GM21360 (cell line): ENCODE results near the gene CUL3.
"Not testable (repeated sequence)": the region's sequence is repeated elsewhere in the genome, so short reads cannot be mapped to it uniquely, and the experiment has no call there.

Experiments used
- ATAC-seq: cut with Tn5 transposase; IDR thresholded peaks from one replicate; pipeline ENCODE4 v1.9.1; 2021; ENCODE audit warnings: mild to moderate bottlenecking, moderate library complexity; ENCODE audit not compliant: unreplicated experiment

The CUL3 gene

DNA sequence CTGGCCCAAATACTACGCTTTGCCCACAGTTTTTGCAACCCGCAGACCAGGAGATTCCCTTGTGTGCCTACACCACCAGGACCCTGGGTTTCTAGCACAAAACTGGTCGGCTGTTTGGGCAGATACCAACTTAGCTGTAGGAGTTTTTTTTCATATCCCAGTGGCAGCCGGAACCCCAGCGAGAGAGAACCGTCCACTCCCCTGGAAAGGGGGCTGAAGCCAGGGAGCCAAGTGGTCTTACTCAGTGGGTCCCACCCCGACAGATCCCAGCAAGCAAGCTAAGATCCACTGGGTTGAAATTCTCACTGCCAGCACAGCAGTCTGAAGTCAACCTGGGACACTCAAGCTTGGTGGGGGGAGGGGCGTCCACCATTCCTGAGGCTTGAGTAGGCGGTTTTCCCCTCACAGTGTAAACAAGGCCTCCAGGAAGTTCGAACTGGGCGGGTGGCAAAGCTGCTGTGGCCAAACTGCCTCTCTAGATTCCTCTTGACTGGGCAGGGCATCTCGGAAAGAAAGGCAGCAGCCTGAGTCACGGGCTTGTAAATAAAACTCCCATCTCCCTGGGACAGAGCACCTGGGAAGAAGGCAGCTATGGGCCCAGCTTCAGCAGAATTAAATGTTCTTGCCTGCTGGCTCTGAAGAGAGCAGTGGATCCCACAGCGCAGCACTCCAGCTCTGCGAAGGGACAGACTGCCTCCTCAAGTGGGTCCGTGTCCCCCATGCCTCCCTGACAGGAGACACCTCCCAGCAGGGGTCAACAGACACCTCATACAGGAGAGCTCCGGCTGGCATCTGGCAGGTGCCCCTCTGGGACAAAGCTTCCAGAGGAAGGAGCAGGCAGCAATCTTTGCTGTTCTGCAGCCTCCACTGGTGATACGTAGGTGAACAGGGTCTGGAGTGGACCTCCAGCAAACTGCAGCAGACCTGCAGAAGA, 99.8 kb downstream of the CUL3 start:
- ATAC-seq, result not testable (repeated sequence)

DNA sequence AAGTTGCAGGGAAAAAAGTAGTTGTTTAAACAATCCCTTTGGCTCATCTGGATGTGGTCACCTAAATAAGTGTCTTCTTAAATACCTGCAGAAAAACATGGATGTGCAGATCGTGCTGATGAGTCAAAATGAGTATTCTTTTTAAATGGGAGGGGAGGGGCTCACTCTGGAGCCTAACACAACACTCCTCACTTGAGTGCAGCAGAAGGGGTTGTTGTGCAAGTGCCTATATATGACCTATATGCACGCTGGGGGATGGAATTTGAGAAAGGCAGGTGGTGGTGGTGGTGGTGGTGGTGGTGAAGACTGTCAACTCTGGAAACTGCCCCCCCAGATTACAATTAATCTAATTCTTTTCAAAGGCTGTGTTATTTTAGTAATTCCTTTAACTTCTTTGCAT, 105.3 kb downstream of the CUL3 start:
- ATAC-seq, result no peak

DNA sequence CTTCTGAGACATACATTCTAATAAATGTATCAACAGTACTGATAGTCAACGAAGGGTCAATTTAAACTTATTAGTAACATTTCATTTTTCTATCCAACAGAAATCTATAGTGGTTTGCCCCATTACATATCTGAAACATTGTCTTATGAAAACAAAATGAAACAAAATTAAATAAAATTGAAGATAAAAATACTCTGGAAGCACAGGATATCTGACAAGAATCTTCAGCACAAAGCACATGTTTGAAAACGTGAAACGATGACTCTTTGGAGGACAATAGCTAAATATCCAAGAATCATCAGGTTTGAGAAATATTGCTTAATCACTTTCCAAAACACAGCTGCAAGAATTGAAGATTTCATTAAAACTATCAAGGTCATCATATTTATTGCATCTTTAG, 112.3 kb downstream of the CUL3 start:
- ATAC-seq, result no peak

DNA sequence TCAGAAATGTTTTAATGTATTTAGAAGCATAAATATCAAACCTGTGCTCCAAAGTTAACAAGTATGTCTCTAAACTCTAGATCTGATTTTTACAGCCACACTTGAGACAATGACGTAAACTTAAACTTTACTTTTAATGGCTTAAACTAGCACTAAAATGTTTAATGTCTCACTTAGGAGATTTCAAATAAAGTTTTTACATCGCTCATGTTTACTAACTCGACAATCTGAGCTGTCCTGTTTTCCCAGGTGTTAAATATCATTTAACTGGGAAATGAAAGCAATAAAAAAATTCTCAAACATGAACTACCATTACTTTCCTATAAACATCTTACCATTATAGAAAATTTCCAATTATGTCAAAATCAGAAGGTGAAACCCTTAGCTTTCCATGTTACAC, 113.0 kb downstream of the CUL3 start:
- ATAC-seq, result no peak

DNA sequence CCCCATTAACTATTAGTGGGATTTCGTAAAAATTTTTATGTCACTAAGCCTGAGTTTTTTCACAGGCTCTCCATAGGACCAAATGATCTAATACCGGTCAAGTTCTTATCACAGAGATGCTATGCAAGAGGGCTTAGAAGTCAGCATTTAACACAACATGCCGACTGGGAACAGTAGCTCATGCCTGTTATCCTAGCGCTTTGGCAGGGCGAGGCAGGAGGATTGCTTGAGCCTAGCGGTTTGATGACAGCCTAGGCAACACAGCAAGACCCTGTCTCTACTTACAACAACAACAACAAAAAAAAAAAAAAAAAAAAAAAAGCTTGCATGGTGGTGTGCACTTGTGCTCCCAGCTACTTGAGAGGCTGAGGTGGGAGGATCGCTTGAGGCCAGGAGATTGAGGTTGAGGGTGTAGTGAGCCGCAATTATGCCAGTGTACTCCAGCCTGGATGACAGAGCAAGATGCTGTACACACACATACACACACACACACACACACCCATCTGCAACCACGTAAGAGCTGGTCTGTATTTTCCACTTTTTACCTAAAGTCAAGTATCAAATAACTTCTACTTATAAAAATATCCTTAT, 115.7 kb downstream of the CUL3 start:
- no peak for ATAC-seq

DNA sequence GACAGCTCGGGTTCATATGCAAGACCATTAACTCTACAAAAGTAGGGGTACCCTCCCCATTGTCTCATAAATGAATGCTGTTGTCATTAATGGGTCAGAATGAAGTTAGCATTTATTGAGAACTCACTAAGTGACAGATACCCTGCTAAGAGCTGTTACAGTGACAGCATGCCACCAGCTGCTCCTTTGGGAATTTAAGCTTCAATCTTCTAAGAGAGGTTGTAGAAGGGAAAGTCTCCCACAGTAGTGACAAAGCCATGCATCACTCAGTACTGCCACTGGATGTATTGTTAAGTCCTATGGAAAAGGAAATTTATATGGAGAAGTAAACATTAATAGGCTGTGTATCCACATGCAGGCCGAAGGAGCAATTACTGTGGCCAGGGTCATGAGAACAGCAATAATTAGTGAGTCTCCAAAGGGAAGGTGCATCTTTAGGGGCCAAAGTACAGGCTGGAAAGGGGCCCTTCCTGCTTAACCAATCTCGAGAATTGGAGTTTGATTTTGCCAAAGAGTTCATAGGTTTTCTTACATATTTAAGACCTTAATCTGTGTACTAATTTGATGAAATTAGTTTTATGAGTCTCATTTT, 118.8 kb downstream of the CUL3 start:
- ATAC-seq, result no peak

DNA sequence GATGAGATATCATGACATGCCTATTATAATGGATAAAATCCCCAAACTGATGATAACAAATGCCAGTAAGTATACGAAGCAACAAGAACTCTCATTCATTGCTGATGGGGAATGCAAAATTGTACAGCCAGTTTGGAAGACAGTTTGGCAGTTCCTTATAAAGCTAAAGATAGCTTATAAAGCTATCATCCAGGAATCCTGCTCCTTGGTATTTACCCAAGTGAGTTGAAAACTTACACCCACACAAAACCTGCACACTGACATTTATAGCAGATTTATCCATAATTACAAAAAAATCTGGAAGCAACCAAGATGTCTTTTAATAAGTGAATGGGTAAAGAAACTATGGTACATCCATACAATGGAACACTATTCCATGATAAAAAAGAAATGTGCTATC, 123.8 kb downstream of the CUL3 start:
- ATAC-seq, result no peak

DNA sequence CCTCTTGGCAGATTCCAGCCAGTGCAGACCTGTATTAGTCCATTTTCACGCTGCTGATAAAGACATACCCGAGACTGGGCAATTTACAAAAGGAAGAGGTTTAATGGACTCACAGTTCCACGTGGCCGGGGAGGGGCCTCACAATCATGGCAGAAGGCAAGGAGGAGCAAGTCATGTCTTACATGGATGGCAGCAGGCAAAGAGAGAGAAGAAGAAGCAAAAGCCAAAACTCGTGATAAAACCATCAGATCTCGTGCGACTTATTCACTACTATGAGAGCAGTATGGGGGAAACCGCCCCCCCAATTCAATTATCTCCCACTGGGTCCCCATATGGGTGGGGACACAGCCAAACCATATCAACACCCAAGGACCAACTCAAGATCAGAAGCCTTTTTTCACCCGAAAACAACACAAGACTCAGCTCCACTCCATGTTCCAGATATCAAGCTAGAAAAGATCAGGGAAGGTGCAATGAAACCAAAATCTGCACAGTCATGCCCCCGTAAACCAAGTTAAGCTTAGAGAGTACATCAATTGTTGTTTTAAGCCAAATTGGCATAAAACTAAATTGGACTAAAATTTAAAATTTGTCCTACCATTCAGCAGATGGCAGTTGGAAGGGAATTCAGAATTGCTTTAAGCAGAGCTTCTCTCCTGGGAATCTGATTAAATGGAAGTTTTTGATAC, 127.6 kb downstream of the CUL3 start:
- no peak for ATAC-seq

DNA sequence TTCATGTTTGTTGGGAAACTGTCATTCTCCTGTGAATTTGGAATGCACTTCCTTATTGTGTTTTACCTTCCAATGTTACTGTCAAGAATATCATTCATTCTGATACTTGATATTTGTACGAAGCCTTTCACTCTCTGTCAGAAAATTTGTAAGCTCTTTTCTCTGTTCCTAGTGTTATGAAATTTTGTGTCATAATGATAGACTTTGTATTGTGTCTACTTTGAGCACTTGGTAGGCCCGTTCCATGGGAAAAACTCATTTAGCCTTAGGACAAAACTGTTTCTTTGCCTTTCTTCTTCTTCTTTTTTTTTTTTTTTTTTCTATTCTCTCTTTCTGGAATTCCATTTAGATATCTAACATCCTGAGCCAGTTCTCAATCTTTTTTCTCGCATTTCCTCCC, 131.3 kb downstream of the CUL3 start:
- ATAC-seq, result no peak

DNA sequence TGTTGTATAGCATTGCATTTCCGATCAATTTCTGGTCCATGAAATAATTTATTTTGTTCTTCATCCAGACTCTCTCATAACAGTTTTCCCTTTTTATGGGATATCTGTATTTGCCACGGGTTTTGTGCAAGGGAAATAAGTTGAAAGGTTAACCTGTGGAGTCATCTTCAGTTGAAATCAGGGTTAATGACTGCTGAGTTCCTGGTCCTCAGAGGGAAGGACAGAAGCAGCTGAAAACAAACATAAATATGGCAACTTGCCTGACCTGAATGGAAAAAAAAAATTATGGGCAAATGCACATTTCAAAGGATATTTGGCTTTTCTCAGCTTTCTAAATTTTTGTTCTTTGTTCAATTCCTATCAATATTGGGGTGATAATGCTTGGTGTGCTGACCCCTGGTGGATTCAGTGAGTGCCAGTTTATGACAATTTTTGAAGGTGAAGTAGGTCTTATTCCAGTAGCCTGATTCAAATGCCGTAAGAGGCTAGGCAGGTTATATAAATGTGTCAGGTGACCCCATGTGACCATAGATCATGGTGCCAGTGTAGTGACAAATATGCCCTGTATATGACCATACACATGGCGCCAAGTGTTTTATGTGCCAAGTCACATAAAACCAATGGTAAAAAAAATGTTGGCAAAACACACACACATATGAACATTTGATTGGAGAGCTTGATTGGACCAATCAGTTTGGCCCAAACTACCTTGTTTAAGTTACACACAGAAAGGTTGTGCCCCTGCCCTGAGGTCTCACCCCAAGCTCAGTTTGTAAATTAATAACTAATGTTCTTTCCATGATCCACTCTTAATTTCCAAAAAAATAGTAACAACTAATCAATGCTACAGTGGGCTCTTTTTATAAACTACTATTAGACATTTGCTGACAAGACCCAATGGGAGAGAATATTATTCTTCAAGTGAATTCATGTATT, 135.7 kb downstream of the CUL3 start:
- ATAC-seq, result no peak

DNA sequence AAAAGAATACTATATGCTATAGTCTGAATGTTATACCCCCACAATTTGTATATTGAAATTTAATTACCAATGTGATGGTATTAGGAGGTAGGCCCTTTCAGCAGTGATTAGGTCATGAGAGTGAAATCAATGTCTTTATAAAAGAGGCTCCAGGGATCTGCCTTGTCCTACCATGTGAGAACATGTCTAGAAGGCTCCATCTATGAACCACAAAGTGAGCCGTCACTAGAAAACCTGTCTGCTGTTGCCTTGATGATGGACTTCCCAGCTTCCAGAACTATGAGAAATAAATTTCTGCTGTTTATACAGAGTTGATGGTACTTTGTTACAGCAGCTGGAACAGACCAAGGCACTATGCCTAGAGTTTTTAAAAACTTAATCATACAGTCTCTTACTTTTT, 136.9 kb downstream of the CUL3 start:
- ATAC-seq, result no peak

DNA sequence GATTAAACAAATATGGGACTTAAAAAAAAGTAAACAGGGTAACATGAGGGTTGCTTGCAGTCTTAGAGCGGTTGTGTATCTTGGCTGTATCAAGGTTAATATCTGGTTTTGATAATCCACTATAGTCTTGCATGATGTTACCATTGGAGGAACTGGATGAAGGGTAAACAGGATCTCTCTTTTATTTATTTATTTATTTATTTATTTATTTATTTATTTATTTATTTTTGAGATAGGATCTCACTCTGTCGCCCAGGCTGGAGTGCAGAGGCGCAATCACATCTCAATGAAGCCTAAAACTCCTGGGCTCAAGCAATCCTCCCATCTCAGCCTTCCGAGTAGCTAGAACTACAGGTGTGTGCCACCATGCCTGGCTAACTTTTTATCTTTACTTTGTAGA, 140.4 kb downstream of the CUL3 start:
- ATAC-seq, result no peak

DNA sequence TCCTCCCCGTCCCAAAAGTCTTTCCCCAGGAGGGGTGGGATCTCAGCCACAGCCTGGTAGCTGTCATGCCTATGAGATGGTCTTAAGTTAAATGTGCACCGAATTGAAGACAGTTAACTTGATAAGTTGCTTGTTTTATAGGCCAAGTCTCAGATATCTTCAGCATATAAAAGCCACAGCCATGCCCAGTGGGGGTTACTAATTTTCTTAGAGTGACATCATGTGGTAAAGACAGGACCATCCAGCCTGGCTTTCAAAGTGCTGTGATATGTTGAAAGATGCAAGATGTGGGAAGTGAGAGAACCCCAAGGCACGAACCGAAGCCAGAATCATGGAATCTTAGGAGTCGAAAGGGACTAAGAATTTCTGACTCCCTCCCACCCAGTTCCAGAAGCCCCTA, 141.1 kb downstream of the CUL3 start:
- ATAC-seq, result no peak

DNA sequence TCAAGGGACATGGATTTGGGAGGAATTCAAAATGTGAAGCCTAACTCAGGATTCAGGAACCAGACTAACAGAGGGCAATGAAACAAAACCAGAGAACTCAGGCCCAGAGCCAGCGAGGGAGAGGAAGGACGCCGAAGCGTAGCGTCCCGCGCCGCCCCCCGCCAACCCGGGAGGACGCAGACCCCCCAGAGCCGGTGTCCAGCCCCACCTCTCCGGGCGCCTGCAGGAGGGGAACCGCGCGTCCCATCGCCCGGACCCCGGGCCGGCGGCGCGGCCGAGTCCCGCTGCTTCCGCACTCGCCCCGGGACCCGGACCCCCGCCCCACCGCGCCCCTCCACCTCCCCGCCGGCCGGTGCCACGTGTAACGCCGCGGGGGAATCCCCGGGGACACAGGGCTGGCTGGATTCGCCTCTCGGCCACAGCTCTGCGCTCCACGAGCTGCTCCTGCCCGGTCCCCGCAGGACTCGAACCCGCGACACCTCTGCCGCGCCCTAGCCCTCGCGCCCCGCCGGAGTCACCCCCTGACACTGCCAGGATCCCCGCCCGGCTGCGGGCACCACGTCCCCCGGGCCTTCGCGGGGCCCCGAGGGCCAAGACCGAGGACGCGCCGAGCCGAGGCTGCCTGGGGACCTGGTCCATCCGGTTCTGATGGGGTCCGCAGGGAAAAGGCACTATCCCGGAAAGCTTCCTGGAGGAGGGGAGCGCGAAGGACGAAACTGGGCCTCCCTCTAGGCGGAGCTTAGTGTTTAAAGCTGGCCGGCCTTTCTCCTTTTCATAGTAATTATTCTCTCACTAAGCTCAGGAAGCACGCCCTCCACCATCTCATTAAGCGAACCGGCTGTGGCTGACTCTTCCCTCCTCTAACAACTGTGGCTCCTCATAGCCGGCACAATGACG, 142.8 kb downstream of the CUL3 start:
- peak; percentile 51 for ATAC-seq

DNA sequence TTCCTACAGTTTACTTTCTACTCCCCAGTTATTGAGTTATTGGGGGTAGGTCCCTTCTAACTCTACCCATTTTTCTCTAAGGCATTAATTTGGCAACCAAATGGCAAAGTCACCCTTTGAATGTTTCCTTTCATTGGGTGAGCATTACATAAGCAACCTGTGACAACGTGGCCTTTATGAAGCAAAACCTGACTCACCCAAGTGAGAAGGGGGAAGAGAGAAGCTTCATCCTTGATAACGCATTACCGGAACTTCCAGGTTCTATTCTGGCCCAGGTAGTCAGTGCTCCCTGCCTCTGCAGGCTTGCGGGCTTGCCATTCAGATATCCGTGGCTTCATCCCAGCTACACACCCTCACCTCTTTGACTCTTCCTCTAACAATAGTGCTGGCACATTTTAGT, 144.2 kb downstream of the CUL3 start:
- ATAC-seq, result no peak

DNA sequence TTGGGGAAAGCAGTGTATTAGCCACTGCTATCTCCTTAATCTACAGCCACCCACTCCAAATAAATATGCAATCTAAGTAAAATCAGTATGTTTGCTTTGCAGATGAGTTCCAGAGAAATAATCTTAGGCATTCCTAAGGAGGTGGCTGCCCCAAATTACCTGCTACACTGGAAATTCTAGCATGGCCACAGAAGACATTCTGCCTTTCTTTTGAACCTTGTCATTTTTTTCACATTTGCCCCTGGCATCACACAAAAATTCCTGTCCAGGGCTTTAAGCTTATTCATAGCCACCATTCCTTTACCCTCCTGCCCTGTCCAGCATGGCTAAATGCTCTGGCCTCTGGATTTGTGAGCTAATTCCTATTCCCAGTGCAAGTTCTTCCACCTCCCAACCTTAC, 146.4 kb downstream of the CUL3 start:
- no peak for ATAC-seq

DNA sequence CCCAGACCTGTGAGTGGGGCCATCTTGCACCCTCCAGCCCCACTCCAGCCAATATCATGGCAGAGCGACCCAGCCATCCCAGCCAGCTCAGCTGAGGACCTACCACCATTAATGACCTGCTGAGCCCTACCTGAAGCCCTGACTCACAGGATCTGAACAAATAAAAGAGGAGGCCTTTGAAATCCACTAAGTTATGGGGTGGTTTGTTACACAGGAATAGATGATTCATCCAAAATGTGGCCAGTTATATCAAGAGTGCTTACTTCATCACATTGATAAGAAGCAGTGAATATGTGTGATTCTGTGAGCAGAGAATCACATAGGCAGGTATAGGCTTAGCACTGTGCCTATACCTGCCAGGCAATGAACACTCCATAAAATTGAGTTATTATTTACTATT, 148.5 kb downstream of the CUL3 start:
- no peak for ATAC-seq

DNA sequence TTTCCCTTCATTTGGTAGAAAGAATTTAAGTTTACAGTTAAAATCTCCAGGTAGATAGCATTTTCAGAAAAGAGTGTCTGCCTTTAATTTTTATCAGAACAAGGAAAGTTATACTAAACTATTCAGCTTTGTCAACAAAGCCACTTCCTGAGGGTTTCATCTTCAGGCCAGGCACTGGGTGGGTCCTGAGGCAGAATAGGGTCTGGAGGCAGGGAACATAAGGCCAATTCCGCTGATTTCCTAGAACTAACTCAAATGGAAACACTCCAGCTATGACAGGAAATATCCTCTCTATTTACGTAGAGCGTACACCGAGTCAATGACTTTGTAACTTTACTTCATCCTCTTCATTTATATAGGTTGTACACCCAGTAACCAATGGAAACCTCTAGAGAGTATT, 150.5 kb downstream of the CUL3 start:
- ATAC-seq, result no peak

DNA sequence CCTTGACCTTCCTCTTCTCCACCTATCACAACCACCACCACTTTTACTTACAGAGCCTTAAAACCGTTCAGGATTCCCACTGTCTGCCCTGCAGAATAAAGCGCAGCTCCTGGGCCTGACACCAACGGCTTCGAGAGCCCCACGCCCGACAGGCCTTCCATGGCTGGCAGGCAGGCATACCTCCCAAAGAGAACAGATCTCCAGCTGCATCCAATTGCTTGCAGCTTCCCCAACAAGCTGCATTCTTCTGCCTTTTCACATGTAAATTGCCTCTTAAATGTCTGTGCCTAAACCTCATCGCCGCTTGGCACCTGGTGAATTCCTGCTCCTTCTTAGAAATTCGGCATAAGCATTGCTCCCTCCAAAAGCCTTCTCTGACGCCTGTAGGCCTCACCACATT, 151.7 kb downstream of the CUL3 start:
- no peak for ATAC-seq
